KBM-7 (cell line): ENCODE measurements around the gene GDPD4.
A peak's percentile ranks its signal among the peaks of the same experiment; 100 is the strongest.

Experiments
- DNase-seq: peaks from one replicate; pipeline ENCODE4 v3.0.0-alpha.2; 2015
- in situ Hi-C: fragments of 300-500 bp; cut with MboI; formaldehyde crosslinking; loops from 2 replicates; pipeline ENCODE4 v1.14.3; 2020; ENCODE audit warnings: low sequenced_read_pairs, low pct_unique_long_range_greater_than_20kb, mixed read lengths

Gene GDPD4

GRCh38 chr11:77252555-77253270, 48.8 kb downstream of the GDPD4 start:
- in situ Hi-C loops, result no loop called here
- DNase-seq, result no peak

- in situ Hi-C loops, result no loop called here
- DNase-seq, result no peak
Measured at GRCh38 chr11:77250881-77251640, 50.4 kb downstream of the GDPD4 start.

- DNase-seq, result no peak
- in situ Hi-C loops, result no loop called here
Measured at GRCh38 chr11:77249427-77249826, 52.1 kb downstream of the GDPD4 start.

DNA sequence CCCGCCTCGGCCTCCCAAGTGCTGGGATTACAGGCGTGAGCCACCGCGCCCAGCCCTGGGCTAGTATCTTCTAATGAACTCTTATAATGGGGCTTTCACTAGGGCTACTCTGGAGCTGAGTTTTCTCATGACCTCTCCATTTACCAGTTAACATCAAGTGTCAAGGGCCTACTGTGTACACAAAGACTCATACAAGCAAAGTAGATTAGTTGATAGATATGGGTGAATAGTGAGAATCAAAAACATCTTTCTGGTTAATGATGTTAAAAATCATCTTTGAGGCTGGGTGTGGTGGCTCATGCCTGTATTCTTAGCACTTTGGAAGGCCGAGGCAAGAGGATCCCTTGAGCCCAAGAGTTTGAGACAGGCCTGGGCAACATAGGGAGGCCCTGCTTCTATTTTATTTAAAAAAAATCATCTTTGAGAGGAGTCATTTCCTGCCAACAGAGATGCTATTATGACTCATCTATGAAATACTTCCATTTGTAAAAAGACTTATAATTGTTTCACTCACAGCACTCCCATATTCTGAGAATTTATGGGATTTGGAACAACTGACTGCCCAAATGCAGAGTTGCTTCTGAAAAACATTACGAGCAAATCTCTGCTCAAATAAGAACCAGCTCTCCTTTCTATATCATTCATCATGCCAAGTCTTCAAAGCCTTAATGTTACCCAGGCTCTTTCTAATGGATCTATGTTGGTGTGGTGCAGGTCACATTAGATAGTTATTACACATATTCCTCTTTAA, 57.0 kb downstream of the GDPD4 start:
- in situ Hi-C loops, result no loop called here
- DNase-seq, result no peak

GRCh38 chr11:77236901-77237300, 64.6 kb downstream of the GDPD4 start:
- no peak for DNase-seq
- in situ Hi-C loops, result no loop called here

GRCh38 chr11:77233011-77233410, 68.5 kb downstream of the GDPD4 start:
- DNase-seq, result no peak
- in situ Hi-C loops, result no loop called here

DNA sequence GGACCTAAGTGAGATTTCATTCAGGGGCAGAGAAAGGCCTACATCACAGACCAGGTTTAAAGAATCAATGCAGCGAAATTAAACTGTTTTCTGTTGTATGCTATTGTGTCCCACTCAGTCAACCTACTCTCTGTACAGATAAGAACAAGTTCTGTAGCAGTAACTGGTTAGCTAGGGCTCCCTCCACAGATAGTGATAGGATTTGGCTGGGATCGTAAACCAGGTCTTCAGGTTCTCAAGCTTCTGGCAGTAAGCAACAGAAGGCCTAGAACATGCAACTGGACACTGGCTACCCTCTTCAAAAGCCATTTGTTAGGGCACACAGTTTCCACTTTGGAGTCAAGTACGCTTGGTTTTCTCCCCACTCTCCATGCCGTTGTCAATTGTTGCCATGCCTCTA, 69.2 kb downstream of the GDPD4 start:
- DNase-seq, result no peak
- in situ Hi-C loops, result no loop called here

- in situ Hi-C loops, result no loop called here
- DNase-seq, result no peak
Measured at GRCh38 chr11:77231800-77232199, 69.7 kb downstream of the GDPD4 start.

- DNase-seq, result no peak
- in situ Hi-C loops, result no loop called here
Measured at GRCh38 chr11:77230878-77231605, 70.4 kb downstream of the GDPD4 start.

GRCh38 chr11:77223797-77224196, 77.7 kb downstream of the GDPD4 start:
- in situ Hi-C loops, result no loop called here
- no peak for DNase-seq

- peak; percentile 17 for DNase-seq
- in situ Hi-C loops, result no loop called here
Measured at GRCh38 chr11:77217156-77217555, 84.3 kb downstream of the GDPD4 start.

DNA sequence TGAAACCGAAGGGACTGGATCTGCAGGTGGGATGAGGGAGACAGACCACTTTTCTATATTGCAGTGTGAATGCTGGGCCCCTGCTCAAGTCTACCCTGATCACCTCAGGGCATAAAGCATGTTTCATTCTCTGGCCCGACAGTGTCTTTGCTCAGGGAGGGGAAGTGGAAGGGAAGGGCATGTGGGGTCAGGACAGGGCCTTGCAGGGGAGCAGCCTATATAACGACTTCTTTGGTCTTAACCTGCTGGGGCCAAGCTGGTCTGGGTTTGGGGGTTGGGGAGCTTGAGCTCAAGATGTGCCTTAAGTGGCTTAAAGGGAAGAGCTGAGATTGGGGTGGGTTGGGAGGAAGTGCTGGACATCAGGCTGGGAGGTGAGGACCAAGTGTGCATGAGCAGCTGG, 86.4 kb downstream of the GDPD4 start:
- DNase-seq, result no peak
- in situ Hi-C loops, result no loop called here

- DNase-seq, result no peak
- in situ Hi-C loops, result no loop called here
Measured at GRCh38 chr11:77214557-77214956, 86.9 kb downstream of the GDPD4 start.

DNA sequence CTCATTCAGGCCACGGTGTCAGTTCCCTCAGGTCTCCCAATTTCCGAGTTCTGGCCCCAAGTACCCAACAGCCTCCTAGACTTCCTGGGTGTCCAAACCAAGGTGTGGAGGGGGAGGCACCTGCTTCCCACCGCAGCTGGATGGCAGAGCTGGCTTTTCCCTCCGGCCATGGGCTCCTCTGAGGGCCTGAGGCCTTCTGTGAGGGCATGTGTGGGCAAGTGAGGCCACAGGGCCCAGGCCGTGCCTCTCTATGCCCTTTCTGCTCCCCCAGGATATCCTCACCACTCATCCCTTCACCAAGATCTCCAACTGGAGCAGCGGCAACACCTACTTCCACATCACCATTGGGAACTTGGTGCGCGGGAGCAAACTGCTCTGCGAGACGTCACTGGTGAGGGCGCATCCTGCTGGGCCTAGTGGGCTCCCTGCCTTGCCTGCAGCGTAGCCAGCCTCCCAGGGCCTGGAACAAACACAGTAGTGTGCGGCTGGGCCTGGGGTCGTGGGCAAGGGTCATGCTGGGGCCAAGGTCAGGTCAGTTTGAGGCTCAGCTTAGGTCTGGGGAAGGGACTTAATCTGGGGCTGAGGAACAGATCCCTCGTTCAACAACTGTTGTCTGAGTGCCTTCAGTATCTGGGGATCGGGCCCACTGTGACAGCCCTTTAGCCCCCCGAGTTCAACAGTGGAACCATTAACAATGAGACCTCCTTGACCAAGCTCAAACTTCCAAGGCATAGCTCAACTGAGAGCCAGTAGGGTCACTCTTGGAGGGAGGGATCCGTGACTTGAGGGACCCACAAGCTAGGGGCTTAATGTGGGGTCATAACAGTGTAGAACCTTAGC, 87.7 kb downstream of the GDPD4 start:
- DNase-seq, result no peak
- in situ Hi-C loops, result no loop called here

DNA sequence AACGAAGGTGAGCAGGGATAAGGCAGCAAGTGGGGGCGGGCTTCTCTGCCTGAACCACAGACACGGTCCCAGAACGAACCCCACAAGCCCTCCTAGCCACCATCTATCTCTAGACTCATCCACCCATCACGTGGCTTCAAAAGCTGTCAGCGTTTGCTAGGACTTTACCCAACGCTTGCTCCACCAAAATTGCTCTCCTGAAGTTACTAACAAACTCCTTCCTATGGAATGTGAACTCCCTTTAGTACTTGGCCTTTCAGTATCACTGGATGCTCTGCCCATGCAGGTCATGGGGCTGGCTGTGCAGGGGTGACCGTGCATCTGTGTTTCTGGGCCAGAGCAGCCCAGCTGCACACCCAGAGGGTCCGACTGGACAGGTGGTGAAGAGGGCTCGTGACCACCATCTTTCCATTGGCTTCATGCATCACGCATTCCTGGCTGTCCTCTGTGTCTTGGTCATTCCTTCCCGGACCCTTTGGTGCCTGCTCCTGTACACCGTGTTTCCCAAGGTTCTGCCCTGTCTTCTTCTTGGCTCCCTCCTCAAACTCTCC, 88.4 kb downstream of the GDPD4 start:
- in situ Hi-C loops, result no loop called here
- no peak for DNase-seq

- in situ Hi-C loops, result no loop called here
- no peak for DNase-seq
Measured at GRCh38 chr11:77212314-77213007, 89.0 kb downstream of the GDPD4 start.

DNA sequence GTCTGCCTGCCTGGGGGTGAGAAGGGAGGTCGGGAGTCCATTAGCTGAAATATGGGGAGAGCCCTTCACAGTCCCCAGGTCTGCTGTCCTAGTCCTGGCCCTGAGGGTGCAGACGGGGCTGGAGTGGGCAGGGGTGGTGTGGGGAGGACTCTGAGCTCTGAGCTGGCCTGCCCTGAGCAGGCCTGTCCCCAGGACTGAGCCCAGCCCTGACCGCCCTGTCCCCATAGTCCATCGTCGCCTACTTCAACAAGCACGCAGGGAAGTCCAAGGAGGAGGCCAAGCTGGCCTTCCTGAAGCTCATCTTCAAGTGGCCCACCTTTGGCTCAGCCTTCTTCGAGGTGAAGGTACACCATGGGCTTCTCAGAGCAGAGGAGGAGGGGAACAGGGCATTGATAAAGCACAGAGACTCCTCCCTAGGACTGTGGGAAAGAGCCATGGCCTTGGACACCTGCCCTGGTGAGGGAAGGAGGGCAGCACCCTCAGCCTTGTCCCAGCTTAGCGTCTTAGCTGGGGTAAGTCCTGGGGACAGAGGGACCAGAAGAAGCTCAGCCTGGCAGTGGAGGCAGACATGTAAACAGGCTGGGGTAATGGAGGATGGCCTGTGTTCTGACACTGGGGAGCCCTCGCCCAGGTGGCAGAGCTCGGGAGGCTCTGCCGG, 89.8 kb downstream of the GDPD4 start:
- in situ Hi-C loops, result no loop called here
- no peak for DNase-seq
